ENCODE data around the gene DDI1. TPM values are rescaled to one million over a fixed set of nuclear protein-coding genes. Genes with fewer than 3 reads are reported as not detected.
A peak's percentile ranks its signal among the peaks of the same experiment; 100 is the strongest.

The DDI1 gene
- total and polyA plus RNA-seq, 10 of the 15 experiments (the other 5 are each of a cell fraction or from before 2014, with no cell fraction given): not detected

DNA sequence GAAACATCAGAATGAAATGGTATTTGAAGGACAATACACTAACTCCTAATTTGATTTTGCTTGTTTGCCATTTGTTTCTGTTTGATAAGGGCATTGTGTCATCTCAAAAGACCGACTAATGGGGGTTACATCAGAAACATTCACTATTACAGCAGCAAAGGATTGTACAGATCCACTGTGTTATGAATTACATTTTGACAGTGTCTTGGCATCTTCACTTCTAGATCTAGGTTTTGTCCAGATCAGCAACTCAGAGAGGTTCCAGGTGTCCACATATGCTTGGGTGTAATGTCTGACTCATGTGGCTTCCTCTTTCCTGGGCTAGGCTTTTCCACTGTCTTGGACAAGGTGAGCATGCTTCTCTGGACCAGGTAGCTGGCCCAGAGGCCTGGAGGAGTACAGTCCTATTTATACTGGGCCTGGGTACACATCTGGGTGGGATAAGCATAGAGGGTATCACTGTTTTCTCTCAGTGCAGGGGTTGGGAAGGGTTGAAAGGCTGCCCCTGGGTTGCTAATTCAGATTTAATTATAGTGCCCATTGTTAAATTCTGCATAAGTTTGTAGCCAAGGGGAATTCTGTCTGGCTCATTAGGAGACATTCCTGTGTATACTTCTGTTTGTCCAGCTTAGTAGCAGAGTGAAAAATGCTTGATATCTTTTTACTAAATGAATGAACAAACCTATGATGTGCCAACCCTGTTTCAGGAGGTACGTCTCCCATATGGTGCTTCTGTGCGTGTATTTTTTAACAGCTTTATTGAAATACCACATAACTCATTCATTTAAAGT is 23.8 kb downstream of the DDI1 start:
- SMC1A ChIA-PET (ENCODE audit: uncharacterized antibody, unreplicated experiment): no interaction called here
- ATAC-seq (no peak), FAIRE-seq (no peak)

DNA sequence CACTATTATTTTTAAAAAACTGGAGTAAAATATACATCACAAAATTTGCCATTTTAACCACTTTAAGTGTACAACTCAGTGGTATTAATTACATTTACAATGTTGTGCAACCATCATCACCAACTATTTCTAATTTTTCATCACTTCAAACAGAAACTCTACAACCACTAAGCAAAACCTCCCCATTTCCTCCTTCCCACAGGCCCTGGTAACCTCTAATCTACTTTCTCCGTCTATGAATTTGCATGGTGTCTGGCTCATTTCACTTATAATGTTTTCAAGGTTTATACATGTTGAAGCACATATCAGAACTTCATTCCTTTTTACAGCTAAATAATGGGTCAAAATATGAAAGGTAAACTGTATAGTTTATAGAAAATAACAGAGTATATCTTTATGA is 24.4 kb downstream of the DDI1 start:
- no peaks in the 10 kb centered on the region for H3K36me3 ChIP-seq (ENCODE audit: control insufficient read depth in 2 of 2, insufficient read depth in 2 of 2, low read length in 1 of 2)
- ChIA-PET POLR2A (interaction anchor here (0.7 kb wide), 1 partner anchor 64 kb away, joined by 4 read pairs; no protein-coding TSS in a partner anchor), RAD21 (ENCODE audit: unreplicated experiment) (no interaction called here), SMC1A (ENCODE audit: uncharacterized antibody, unreplicated experiment) (no interaction called here), CTCF (no interaction called here)
- in situ Hi-C loops (cut with MboI): no loop called here
- H4K20me1 ChIP-seq (ENCODE audit: control insufficient read depth, insufficient read depth): no peaks in the 10 kb centered on the region
- no peak overlapping the region for H3K4me3 ChIP-seq
- 0% methylated on average over 1 of the region's 1 CpG for WGBS (ENCODE audit: insufficient coverage, insufficient replicate concordance, low lambda C conversion rate, missing lambda C conversion rate)
- no peak for FAIRE-seq
- ATAC-seq: peak; percentile 43; the same call in 2 of the 3 replicates
- no peak overlapping the region for H3K9ac ChIP-seq (ENCODE audit: control insufficient read depth, insufficient read depth, low read length)
- no TSS peak for BruUV-seq (replicated peaks)
- intact Hi-C loops (cut with micrococcal nuclease; ENCODE audit: unreplicated experiment): no loop called here
- no peaks in the 10 kb centered on the region for H3K4me1 ChIP-seq (ENCODE audit: control insufficient read depth, insufficient read depth, low read length)
- no peak overlapping the region for H2AFZ ChIP-seq (ENCODE audit: control insufficient read depth, low read depth, low read length)
- no peak for DNase-seq (ENCODE audit: low read depth, low spot score)
- H3K9me3 ChIP-seq (replicated peaks; ENCODE audit: control insufficient read depth, insufficient read depth, low read length): no peaks in the 10 kb centered on the region; the same call in 2 of the 3 replicates
- H3K27me3 ChIP-seq (replicated peaks in 1 of 2; ENCODE audit: control insufficient read depth in 2 of 2, insufficient read depth in 2 of 2, low read length in 1 of 2): no peaks in the 10 kb centered on the region
- no peak overlapping the region for H3K27ac ChIP-seq (ENCODE audit: control insufficient read depth, insufficient read depth)
- H3K79me2 ChIP-seq (ENCODE audit: control insufficient read depth, insufficient read depth, low read length): no peaks in the 10 kb centered on the region
- no peak overlapping the region for H3K4me2 ChIP-seq (ENCODE audit: control insufficient read depth, insufficient read depth)
- TF ChIP-seq SIN3A (IDR thresholded peaks at IDR 0.05; ENCODE audit: low read depth, low read length) (no peak), ESRRA (IDR thresholded peaks at IDR 0.05; ENCODE audit: low read length) (no peak), CBX5 (IDR thresholded peaks at IDR 0.05; ENCODE audit: low read depth) (no peak), MXI1 (IDR thresholded peaks at IDR 0.05; ENCODE audit: low read depth, low read length) (no peak), HDAC6 (IDR thresholded peaks at IDR 0.05; ENCODE audit: unreplicated experiment) (no peak), MTA3 (IDR thresholded peaks at IDR 0.05; ENCODE audit: borderline replicate concordance, low read length) (no peak), KLF5 (IDR thresholded peaks at IDR 0.05; ENCODE audit: partially characterized antibody) (no peak), TCF12 (IDR thresholded peaks at IDR 0.05; ENCODE audit: low read depth, low read length) (no peak), JUND (IDR thresholded peaks at IDR 0.05; ENCODE audit: low read depth, low read length) (no peak), ZNF217 (IDR thresholded peaks at IDR 0.05) (no peak), SRF (IDR thresholded peaks at IDR 0.05; ENCODE audit: low read depth in 2 of 2, low read length in 2 of 2) (no peak)
- TF ChIP-seq, protein P1, sequence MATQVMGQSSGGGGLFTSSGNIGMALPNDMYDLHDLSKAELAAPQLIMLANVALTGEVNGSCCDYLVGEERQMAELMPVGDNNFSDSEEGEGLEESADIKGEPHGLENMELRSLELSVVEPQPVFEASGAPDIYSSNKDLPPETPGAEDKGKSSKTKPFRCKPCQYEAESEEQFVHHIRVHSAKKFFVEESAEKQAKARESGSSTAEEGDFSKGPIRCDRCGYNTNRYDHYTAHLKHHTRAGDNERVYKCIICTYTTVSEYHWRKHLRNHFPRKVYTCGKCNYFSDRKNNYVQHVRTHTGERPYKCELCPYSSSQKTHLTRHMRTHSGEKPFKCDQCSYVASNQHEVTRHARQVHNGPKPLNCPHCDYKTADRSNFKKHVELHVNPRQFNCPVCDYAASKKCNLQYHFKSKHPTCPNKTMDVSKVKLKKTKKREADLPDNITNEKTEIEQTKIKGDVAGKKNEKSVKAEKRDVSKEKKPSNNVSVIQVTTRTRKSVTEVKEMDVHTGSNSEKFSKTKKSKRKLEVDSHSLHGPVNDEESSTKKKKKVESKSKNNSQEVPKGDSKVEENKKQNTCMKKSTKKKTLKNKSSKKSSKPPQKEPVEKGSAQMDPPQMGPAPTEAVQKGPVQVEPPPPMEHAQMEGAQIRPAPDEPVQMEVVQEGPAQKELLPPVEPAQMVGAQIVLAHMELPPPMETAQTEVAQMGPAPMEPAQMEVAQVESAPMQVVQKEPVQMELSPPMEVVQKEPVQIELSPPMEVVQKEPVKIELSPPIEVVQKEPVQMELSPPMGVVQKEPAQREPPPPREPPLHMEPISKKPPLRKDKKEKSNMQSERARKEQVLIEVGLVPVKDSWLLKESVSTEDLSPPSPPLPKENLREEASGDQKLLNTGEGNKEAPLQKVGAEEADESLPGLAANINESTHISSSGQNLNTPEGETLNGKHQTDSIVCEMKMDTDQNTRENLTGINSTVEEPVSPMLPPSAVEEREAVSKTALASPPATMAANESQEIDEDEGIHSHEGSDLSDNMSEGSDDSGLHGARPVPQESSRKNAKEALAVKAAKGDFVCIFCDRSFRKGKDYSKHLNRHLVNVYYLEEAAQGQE (IDR thresholded peaks at IDR 0.05; ENCODE audit: low read depth, low read length): no peak
- TF ChIP-seq, protein P2, sequence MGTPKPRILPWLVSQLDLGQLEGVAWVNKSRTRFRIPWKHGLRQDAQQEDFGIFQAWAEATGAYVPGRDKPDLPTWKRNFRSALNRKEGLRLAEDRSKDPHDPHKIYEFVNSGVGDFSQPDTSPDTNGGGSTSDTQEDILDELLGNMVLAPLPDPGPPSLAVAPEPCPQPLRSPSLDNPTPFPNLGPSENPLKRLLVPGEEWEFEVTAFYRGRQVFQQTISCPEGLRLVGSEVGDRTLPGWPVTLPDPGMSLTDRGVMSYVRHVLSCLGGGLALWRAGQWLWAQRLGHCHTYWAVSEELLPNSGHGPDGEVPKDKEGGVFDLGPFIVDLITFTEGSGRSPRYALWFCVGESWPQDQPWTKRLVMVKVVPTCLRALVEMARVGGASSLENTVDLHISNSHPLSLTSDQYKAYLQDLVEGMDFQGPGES (IDR thresholded peaks at IDR 0.05): no peak

More for the DNA sequence above, 23.8 kb downstream of the DDI1 start:
- in situ Hi-C loops (cut with MboI): no loop called here
- H3K4me3 ChIP-seq: no peak overlapping the region
- 77% methylated on average over 3 of the region's 3 CpGs for WGBS (ENCODE audit: insufficient coverage, insufficient replicate concordance, low lambda C conversion rate, missing lambda C conversion rate)
- H3K36me3 ChIP-seq (ENCODE audit: control insufficient read depth in 2 of 2, insufficient read depth in 2 of 2, low read length in 1 of 2): no peaks in the 10 kb centered on the region
- no peaks in the 10 kb centered on the region for H3K79me2 ChIP-seq (ENCODE audit: control insufficient read depth, insufficient read depth, low read length)
- BruUV-seq (replicated peaks): no TSS peak
- DNase-seq (ENCODE audit: low read depth, low spot score): no peak
- ChIA-PET POLR2A (interaction anchor here (0.9 kb wide), 1 partner anchor 36 kb away, joined by 3 read pairs; no protein-coding TSS in a partner anchor), RAD21 (ENCODE audit: unreplicated experiment) (no interaction called here), CTCF (no interaction called here)
- no peak overlapping the region for H3K27ac ChIP-seq (ENCODE audit: control insufficient read depth, insufficient read depth)
- H2AFZ ChIP-seq (ENCODE audit: control insufficient read depth, low read depth, low read length): no peak overlapping the region
- H3K27me3 ChIP-seq (replicated peaks in 1 of 2; ENCODE audit: control insufficient read depth in 2 of 2, insufficient read depth in 2 of 2, low read length in 1 of 2): no peaks in the 10 kb centered on the region
- H3K4me2 ChIP-seq (ENCODE audit: control insufficient read depth, insufficient read depth): no peak overlapping the region
- no peaks in the 10 kb centered on the region for H3K4me1 ChIP-seq (ENCODE audit: control insufficient read depth, insufficient read depth, low read length)
- no peaks in the 10 kb centered on the region; the same call in 2 of the 3 replicates for H3K9me3 ChIP-seq (replicated peaks; ENCODE audit: control insufficient read depth, insufficient read depth, low read length)
- no peak overlapping the region for H3K9ac ChIP-seq (ENCODE audit: control insufficient read depth, insufficient read depth, low read length)
- intact Hi-C loops (cut with micrococcal nuclease; ENCODE audit: unreplicated experiment): no loop called here
- no peaks in the 10 kb centered on the region for H4K20me1 ChIP-seq (ENCODE audit: control insufficient read depth, insufficient read depth)
- TF ChIP-seq FOXM1 (IDR thresholded peaks at IDR 0.05; ENCODE audit: low read depth, low read length): no peak

All from GM12878 (cell line).